ENCODE measurements around the gene HES6. TPM values are rescaled to one million over a fixed set of nuclear protein-coding genes. Genes with fewer than 3 reads are reported as not detected.

Gene HES6
- total and polyA plus RNA-seq, 2 of the 8 experiments (the other 6 are each of a cell fraction or from before 2014, with no cell fraction given): 32.6 to 36.3 TPM

DNA sequence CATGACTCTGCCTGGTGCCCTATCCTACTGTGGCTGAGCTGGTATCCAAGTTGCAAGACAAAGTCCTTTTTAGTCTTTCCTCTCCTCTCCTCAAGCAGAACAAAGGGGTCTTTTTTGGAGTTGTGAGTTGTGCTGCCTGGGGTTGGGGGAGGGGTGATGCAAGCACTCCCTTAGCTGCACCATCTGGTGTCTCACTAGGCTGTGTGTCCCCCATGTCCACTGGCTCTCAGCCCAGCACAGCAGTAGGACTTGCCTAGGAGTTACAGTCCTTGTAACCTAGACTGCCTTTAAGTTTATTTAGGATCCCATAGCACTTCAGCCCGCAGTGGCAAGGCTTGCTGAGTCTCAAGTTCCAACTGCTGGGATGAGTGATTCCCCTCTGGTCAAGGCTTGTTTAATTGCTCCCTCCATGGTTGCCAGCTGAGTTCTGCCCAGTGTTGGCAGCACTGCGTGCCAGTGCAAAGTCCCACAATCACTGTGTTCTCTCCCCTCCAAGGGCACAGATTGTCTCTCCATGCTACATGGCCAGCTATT, 23.1 kb downstream of the HES6 start:
- Histone ChIP-seq H3K4ac (replicated peaks; ENCODE audit: insufficient read length, low read depth, low read length) (no peak overlapping the region), H2BK120ac (replicated peaks; ENCODE audit: low read depth, low read length) (no peak overlapping the region), H2BK20ac (ENCODE audit: low read length) (0 out of 2 replicates have a peak overlapping the region, but pooled peaks have one; percentile 32), H3K23me2 (ENCODE audit: low read depth, low read length) (no peaks in the 10 kb centered on the region), H3K4me3 (ENCODE audit: extremely low read depth in 1 of 4, insufficient read depth in 2 of 4, low read depth in 3 of 4, low read length in 4 of 4) (no peak overlapping the region), H3K79me1 (ENCODE audit: low read depth, low read length) (no peaks in the 10 kb centered on the region), H4K8ac (ENCODE audit: extremely low read depth, insufficient read depth, low read length) (no peak overlapping the region), H3K14ac (ENCODE audit: insufficient read length) (no peak overlapping the region), H3K9me3 (ENCODE audit: insufficient read depth in 2 of 2, low read depth in 1 of 2, low read length in 1 of 2) (no peaks in the 10 kb centered on the region; a peak in 1 of 4 replicates), H3K56ac (replicated peaks; ENCODE audit: insufficient read length, low read depth, low read length) (no peak overlapping the region), H4K91ac (replicated peaks; ENCODE audit: insufficient read length, low read length) (no peak overlapping the region), H3K27ac (ENCODE audit: low read depth, low read length) (no peak overlapping the region), H4K20me1 (replicated peaks in 1 of 2; ENCODE audit: control insufficient read depth in 1 of 2, insufficient read depth in 2 of 2, low read length in 2 of 2) (no peaks in the 10 kb centered on the region), H3K9ac (replicated peaks in 1 of 4; ENCODE audit: extremely low read depth in 1 of 4, low read depth in 3 of 4, low read length in 3 of 4) (no peak overlapping the region), H3K4me1 (replicated peaks in 1 of 4; ENCODE audit: control insufficient read depth in 3 of 4, insufficient read depth in 4 of 4, low read length in 3 of 4) (peaks cover 0 to 4% (median 3%) of the 10 kb centered on the region in 4 experiments; a peak in 5 of 7 replicates), H3K79me2 (ENCODE audit: control insufficient read depth in 1 of 2, insufficient read depth in 2 of 2, low read length in 2 of 2) (no peaks in the 10 kb centered on the region), H4K5ac (ENCODE audit: insufficient read length, low read depth, low read length) (no peak overlapping the region), H2AK5ac (ENCODE audit: low read depth, low read length) (no peak overlapping the region), H3K4me2 (ENCODE audit: insufficient read depth in 1 of 2, low read depth in 2 of 2, low read length in 2 of 2) (no peak overlapping the region), H2BK15ac (ENCODE audit: low read length) (no peak overlapping the region), H3K36me3 (ENCODE audit: control insufficient read depth in 2 of 4, insufficient read depth in 4 of 4, low read length in 3 of 4) (no peaks in the 10 kb centered on the region), H2BK5ac (ENCODE audit: low read depth, low read length) (no peak overlapping the region), H3K27me3 (replicated peaks in 1 of 4; ENCODE audit: control insufficient read depth in 3 of 4, extremely low read depth in 1 of 4, insufficient read depth in 3 of 4, low read length in 3 of 4) (no peaks in the 10 kb centered on the region), H3K18ac (ENCODE audit: extremely low read depth, low read length) (no peak overlapping the region), H3K23ac (ENCODE audit: insufficient read length) (no peak overlapping the region), H2AFZ (ENCODE audit: low read length) (no peak overlapping the region), H2BK12ac (ENCODE audit: low read depth, low read length) (no peak overlapping the region)
- WGBS, 2 experiments (ENCODE audit: extremely low coverage in 1 of 2, insufficient coverage in 1 of 2, insufficient read length in 1 of 2, insufficient replicate concordance in 2 of 2, low coverage in 1 of 2, low lambda C conversion rate in 2 of 2, missing lambda C conversion rate in 1 of 2): 90% methylated on average over 2 of the region's 2 CpGs; no CpG with 5 or more reads in 1 of the 2 experiments
- ChIA-PET POLR2A (ENCODE audit: partially characterized antibody) (interaction anchor here (1.1 to 1.3 kb wide), 2 partner anchors 11 to 16 kb away, joined by 4 to 5 read pairs; no protein-coding TSS in a partner anchor), CTCF (ENCODE audit: partially characterized antibody) (interaction anchor here (0.6 to 1.8 kb wide), 5 partner anchors 13 to 57 kb away, joined by 3 to 5 read pairs (median 3); partner anchors contain the start of gene ILKAP)
- FAIRE-seq: no peak
- DNase-seq (ENCODE audit: low read depth in 1 of 2, low spot score in 2 of 2): no peak
- no peak for TF ChIP-seq EZH2 (IDR thresholded peaks at IDR 0.05; ENCODE audit: low read depth, low read length, severe bottlenecking)
